ENCODE data around the gene TMEM131L.
A peak's percentile ranks its signal among the peaks of the same experiment; 100 is the strongest.
"Not testable (repeated sequence)": the region's sequence is repeated elsewhere in the genome, so short reads cannot be mapped to it uniquely, and the experiment has no call there.

The TMEM131L gene

GRCh38 chr4:153466081-153466948 lies at the start of gene TMEM131L:
Gene TMEM131L (plus strand): TSS chr4:153466360. CDS start chr4:153466398, 38 bp downstream.
- DNase-seq (ENCODE audit: low spot score) = peak; percentile 77

GRCh38 chr4:153416456-153416855 lies 49.7 kb upstream of the TMEM131L start:
- DNase-seq (ENCODE audit: low spot score) = not testable (repeated sequence)

- DNase-seq (ENCODE audit: low spot score) = no peak
Measured at GRCh38 chr4:153418121-153418520, 48.0 kb upstream of the TMEM131L start.

GRCh38 chr4:153418558-153418957 lies 47.6 kb upstream of the TMEM131L start:
- DNase-seq (ENCODE audit: low spot score) = no peak

- no peak for DNase-seq (ENCODE audit: low spot score)
Measured at GRCh38 chr4:153419029-153419428, 47.1 kb upstream of the TMEM131L start.

GRCh38 chr4:153419673-153420278 lies 46.4 kb upstream of the TMEM131L start:
- no peak for DNase-seq (ENCODE audit: low spot score)

- DNase-seq (ENCODE audit: low spot score) = no peak
Measured at GRCh38 chr4:153420361-153420760, 45.8 kb upstream of the TMEM131L start.

- DNase-seq (ENCODE audit: low spot score) = no peak
Measured at GRCh38 chr4:153421941-153422340, 44.2 kb upstream of the TMEM131L start.

- DNase-seq (ENCODE audit: low spot score) = no peak
Measured at GRCh38 chr4:153426207-153426885, 39.8 kb upstream of the TMEM131L start.

- DNase-seq (ENCODE audit: low spot score) = no peak
Measured at GRCh38 chr4:153427363-153428071, 38.6 kb upstream of the TMEM131L start.

GRCh38 chr4:153428941-153429475 lies 37.2 kb upstream of the TMEM131L start:
- no peak for DNase-seq (ENCODE audit: low spot score)

- DNase-seq (ENCODE audit: low spot score) = peak; percentile 40
Measured at GRCh38 chr4:153432965-153433753, 33.0 kb upstream of the TMEM131L start.

GRCh38 chr4:153433754-153434105 lies 32.4 kb upstream of the TMEM131L start:
- no peak for DNase-seq (ENCODE audit: low spot score)

GRCh38 chr4:153434190-153434589 lies 32.0 kb upstream of the TMEM131L start:
- DNase-seq (ENCODE audit: low spot score) = no peak

GRCh38 chr4:153438916-153439756 lies 27.0 kb upstream of the TMEM131L start:
- DNase-seq (ENCODE audit: low spot score) = no peak

- DNase-seq (ENCODE audit: low spot score) = no peak
Measured at GRCh38 chr4:153439831-153440230, 26.3 kb upstream of the TMEM131L start.

- DNase-seq (ENCODE audit: low spot score) = no peak
Measured at GRCh38 chr4:153440475-153440874, 25.7 kb upstream of the TMEM131L start.

- DNase-seq (ENCODE audit: low spot score) = no peak
Measured at GRCh38 chr4:153447175-153447905, 18.8 kb upstream of the TMEM131L start.

GRCh38 chr4:153448003-153448731 lies 18.0 kb upstream of the TMEM131L start:
- DNase-seq (ENCODE audit: low spot score) = no peak
